Measurements from ENCODE around the gene CRY2. TPM values are rescaled to one million over a fixed set of nuclear protein-coding genes. Genes with fewer than 3 reads are reported as not detected.
A peak's percentile ranks its signal among the peaks of the same experiment; 100 is the strongest.

Gene CRY2
- total and polyA plus RNA-seq, 10 donors: 5.6 to 39.2 (median 32.6) TPM

DNA sequence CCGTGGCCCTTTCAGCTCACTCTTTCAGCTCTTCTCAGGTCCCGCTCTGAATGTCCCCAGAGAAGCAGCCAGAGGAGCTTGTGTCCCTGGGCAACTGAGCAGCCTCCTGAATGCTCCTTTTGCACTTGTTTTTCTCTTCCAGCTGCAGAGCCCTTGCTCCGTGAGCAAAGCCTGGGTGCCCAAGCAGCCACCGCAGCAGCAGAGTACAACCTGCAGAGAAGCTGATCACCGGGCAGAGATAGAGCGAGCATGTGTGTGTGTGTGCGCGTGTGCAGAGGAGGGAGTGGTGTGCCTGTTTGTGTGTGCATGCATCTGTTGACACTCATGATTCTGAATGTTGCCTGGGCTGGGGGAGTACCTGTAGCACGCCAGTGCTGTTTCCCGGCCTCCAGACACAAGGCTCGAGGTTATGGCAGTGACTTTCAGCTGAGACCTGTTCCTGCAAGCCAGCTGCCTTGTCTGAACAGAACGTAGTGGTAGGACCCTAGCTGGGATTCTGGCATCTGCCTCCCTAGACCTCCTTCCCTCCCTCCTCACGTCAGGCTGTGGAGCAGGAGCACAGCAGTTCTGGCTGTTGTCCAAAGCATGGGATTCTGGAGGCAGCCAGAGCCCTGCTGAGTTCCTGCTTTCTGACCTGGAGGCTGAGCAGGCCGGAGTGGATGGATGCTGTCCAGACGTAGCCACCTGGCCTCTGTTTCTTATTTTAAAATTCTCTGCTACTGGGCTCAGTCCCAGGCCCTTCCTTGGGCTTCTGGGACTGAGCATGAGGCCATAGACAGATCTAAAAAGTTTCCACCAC, 33.7 kb downstream of the CRY2 start:
- no peak for TF ChIP-seq POLR2AphosphoS5 (IDR thresholded peaks at IDR 0.05)
- TF ChIP-seq, protein P1, sequence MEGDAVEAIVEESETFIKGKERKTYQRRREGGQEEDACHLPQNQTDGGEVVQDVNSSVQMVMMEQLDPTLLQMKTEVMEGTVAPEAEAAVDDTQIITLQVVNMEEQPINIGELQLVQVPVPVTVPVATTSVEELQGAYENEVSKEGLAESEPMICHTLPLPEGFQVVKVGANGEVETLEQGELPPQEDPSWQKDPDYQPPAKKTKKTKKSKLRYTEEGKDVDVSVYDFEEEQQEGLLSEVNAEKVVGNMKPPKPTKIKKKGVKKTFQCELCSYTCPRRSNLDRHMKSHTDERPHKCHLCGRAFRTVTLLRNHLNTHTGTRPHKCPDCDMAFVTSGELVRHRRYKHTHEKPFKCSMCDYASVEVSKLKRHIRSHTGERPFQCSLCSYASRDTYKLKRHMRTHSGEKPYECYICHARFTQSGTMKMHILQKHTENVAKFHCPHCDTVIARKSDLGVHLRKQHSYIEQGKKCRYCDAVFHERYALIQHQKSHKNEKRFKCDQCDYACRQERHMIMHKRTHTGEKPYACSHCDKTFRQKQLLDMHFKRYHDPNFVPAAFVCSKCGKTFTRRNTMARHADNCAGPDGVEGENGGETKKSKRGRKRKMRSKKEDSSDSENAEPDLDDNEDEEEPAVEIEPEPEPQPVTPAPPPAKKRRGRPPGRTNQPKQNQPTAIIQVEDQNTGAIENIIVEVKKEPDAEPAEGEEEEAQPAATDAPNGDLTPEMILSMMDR (IDR thresholded peaks at IDR 0.05 in 8 of 11, conservative IDR thresholded peaks at IDR 0.05 in 3 of 11): no peak
- TF ChIP-seq POLR2A (IDR thresholded peaks at IDR 0.05): no peak
- no peak overlapping the region for H3K27ac ChIP-seq
- H3K4me1 ChIP-seq: peaks cover 0 to 12% (median 9%) of the 10 kb centered on the region in 6 donors
- DNase-seq: no peak
- WGBS, 5 donors: 86 to 95% (median 91%) methylated on average over 14 to 15 of the region's 15 CpGs
- peaks cover 0 to 8% (median 0%) of the 10 kb centered on the region in 7 donors for H3K27me3 ChIP-seq (replicated peaks in 1 of 7)
- H3K36me3 ChIP-seq: peaks cover 0 to 73% (median 62%) of the 10 kb centered on the region in 6 donors
- no peaks in the 10 kb centered on the region for H3K9me3 ChIP-seq
- H3K4me3 ChIP-seq: no peak overlapping the region
- intact Hi-C loops (cut with DNase I; ENCODE audit: low total_unique reads): no loop called here

DNA sequence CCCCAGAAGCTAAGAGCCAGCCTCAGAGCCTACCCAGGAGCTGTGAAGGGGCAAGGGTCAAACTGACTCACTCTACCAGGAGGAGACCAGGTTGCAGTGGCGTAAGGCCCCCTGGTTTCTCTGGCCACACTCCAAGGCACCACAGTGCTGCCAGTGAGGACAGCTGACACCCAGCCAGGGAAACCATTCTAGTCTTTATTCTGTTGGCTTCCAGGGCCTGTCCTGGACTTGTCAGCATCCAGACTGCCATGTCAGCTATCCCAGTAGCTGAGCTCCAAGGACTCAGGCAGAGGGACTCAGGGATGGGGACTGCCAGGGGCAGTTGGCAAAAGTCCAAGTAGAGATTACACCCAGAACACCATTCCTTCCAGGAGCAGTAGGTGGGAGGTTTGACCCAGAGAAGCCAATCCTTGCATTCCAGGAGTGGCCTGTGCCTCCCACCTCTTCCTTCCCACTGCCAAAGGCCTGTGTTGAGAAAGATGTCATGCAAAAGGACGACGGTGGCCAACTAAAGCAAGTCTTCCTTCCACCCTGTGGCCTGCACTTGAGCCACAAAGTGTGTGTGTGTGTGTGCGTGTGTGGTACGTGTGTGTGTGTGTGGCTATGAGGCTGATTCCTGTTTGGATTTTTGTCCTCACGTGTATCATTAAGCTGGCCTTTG, 34.6 kb downstream of the CRY2 start:
- Histone ChIP-seq H3K36me3 (peaks cover 0 to 64% (median 53%) of the 10 kb centered on the region in 6 donors), H3K9me3 (no peaks in the 10 kb centered on the region), H3K4me3 (no peak overlapping the region), H3K27ac (no peak overlapping the region), H3K27me3 (replicated peaks in 1 of 7) (peaks cover 0 to 13% (median 0%) of the 10 kb centered on the region in 7 donors), H3K4me1 (peaks cover 0 to 15% (median 14%) of the 10 kb centered on the region in 6 donors)
- intact Hi-C loops (cut with DNase I; ENCODE audit: low total_unique reads): no loop called here
- DNase-seq: no peak
- TF ChIP-seq POLR2AphosphoS5 (IDR thresholded peaks at IDR 0.05): no peak
- TF ChIP-seq, protein P1 (IDR thresholded peaks at IDR 0.05 in 8 of 11, conservative IDR thresholded peaks at IDR 0.05 in 3 of 11): no peak
- TF ChIP-seq POLR2A (IDR thresholded peaks at IDR 0.05): no peak
- WGBS, 5 donors: 66 to 75% (median 69%) methylated on average over 6 of the region's 6 CpGs

DNA sequence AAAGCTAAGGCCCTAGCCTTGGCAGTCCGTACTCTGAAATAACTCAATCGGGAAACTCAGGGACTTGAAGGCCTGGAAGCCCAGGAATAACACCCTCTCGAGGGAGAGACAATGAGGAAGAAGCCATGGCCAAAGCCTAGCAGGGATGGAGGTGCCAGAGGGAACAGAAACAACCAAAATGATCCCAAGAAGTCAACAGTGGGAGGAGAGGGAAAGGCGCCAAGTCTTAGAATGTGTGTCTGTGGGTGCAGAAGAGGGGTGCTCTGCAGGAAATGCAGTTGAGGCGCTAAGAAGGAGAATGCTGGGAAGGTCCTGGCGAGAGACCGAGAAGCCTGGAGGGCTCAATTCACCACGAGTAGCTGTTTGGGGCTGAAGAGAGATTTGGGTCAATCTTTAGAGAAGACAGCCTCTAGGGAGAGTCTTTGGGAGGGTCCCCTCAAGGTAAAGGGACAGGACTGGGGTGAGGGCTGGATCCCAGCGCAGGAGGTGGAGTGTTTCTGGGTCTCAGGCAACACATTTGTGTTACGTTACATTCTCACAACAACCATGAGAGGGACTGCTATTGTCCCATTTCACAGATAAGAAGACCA, 37.4 kb downstream of the CRY2 start:
- 86 to 92% (median 90%) methylated on average over 10 of the region's 10 CpGs for WGBS, 5 donors
- peak overlapping the region in 4 of 8 donors; percentile 53 to 80 (median 59) for H3K4me3 ChIP-seq
- H3K27me3 ChIP-seq (replicated peaks in 1 of 7): peaks cover 0 to 18% (median 0%) of the 10 kb centered on the region in 7 donors
- H3K9me3 ChIP-seq: no peaks in the 10 kb centered on the region
- intact Hi-C loops (cut with DNase I; ENCODE audit: low total_unique reads): no loop called here
- TF ChIP-seq, protein P1 (IDR thresholded peaks at IDR 0.05 in 8 of 11, conservative IDR thresholded peaks at IDR 0.05 in 3 of 11): no peak
- TF ChIP-seq POLR2A (IDR thresholded peaks at IDR 0.05) (no peak), POLR2AphosphoS5 (IDR thresholded peaks at IDR 0.05) (no peak)
- no peak for DNase-seq
- peaks cover 0 to 15% (median 14%) of the 10 kb centered on the region in 6 donors for H3K4me1 ChIP-seq
- peaks cover 0 to 36% (median 27%) of the 10 kb centered on the region in 6 donors for H3K36me3 ChIP-seq
- H3K27ac ChIP-seq: no peak overlapping the region

All from spleen (tissue), 11 donors.